Measurements from ENCODE around the gene ZSCAN25. TPM values are rescaled to one million over a fixed set of nuclear protein-coding genes. Genes with fewer than 3 reads are reported as not detected.
A peak's percentile ranks its signal among the peaks of the same experiment; 100 is the strongest.

ZSCAN25 gene
- total RNA-seq, 2 experiments from 2014 or later = 35.5 to 42.5 TPM

DNA sequence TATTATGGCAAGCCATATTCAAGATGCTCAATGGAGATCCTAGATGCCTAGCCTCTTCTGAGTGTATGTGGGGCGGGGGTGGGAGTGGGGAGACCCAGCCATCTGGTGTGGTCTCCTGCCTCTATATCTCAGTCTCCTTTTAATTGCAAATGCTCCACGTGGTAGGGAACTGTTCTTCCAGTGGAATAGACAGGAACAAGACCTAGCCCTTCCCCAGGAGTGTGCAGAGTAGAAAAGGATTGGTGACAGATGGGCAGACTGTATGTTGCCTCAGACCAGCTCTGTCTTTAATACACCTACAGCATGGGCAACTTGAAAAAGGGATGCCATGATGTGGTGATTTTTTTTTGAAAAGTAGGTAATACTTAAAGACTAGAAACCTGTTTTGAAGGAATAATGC is 50.4 kb downstream of the ZSCAN25 start:
- Mint-ChIP-seq H3K4me3 (no peak overlapping the region), H3K9me3 (peaks cover 3% of the 10 kb centered on the region), H3K27me3 (no peaks in the 10 kb centered on the region), H3K36me3 (peaks cover 38% of the 10 kb centered on the region), H3K27ac (no peak overlapping the region), H3K4me1 (peaks cover 3% of the 10 kb centered on the region)
- DNase-seq = no peak
- POLR2A ChIA-PET = no interaction called here
- ATAC-seq (ENCODE audit: low read depth) = no peak

DNA sequence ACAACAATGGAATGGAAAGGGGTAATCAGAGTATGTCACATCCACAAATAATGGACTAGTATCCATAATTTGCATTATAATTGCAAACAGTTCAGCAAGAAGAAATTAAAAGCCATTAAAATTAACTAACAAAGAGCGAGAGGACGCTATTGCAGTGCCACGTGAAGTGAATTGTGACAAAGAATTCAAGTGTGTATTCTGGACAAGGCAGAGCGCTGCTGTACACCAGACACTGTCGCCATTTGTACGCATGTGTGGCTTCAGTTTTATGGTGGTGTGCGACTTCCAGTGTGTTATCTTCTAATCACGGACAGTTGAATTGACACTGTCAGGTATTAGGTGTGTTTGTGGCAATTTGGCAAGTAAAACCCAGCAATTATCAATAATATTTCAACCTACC is 51.8 kb downstream of the ZSCAN25 start:
- H3K9me3 Mint-ChIP-seq = peaks cover 3% of the 10 kb centered on the region
- no peak for ATAC-seq (ENCODE audit: low read depth)
- POLR2A ChIA-PET = no interaction called here

DNA sequence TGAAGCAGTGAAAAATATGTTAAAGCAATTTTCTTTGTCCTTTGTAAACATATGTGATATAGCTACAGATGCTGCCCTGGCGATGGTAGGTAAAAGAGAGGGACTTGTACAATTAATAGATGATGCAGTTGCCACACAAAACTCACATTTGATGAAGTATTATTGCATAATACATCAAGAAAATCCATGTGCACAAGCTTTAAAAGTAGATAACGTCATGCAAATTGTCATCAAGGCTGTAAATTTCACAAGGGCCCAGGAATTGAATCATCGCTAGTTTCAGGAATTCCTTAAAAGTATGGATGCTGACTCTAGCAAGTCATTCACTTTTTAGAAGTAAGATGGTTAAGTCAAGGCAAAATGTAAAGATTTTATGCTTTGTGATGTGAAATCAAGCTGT is 53.0 kb downstream of the ZSCAN25 start:
- Mint-ChIP-seq H3K4me1 (peaks cover 4% of the 10 kb centered on the region), H3K27ac (no peak overlapping the region), H3K36me3 (peaks cover 26% of the 10 kb centered on the region), H3K9me3 (no peaks in the 10 kb centered on the region), H3K4me3 (no peak overlapping the region), H3K27me3 (no peaks in the 10 kb centered on the region)
- ATAC-seq (ENCODE audit: low read depth) (no peak), DNase-seq (no peak)
- POLR2A ChIA-PET = no interaction called here

More for the DNA sequence above, 51.8 kb downstream of the ZSCAN25 start:
- Mint-ChIP-seq H3K36me3 (peaks cover 33% of the 10 kb centered on the region), H3K27me3 (no peaks in the 10 kb centered on the region), H3K4me1 (peaks cover 3% of the 10 kb centered on the region), H3K4me3 (no peak overlapping the region), H3K27ac (no peak overlapping the region)
- no peak for DNase-seq

DNA sequence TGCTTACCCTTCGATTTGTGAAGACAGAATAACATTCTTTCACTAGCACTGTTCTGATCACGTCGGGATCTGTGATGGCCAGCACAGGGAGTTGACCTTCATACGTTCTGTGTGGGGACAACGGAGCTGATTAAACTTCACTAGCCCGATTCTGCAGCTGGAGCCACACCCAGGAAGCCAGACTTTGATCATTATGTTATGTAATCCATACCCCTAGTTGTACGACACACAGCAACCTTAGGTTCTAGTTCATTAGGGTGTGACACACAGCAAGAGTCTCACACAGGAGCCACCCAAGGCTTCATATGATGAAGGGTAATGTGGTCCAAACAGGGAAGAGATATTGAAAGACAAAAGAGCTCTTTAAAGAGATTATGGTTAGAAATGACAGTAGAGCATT is 55.8 kb downstream of the ZSCAN25 start:
- Mint-ChIP-seq H3K27ac (no peak overlapping the region), H3K4me1 (peaks cover 8% of the 10 kb centered on the region), H3K9me3 (no peaks in the 10 kb centered on the region), H3K4me3 (no peak overlapping the region), H3K36me3 (peaks cover 12% of the 10 kb centered on the region), H3K27me3 (no peaks in the 10 kb centered on the region)
- POLR2A ChIA-PET = no interaction called here
- DNase-seq = no peak
- no peak for ATAC-seq (ENCODE audit: low read depth)

DNA sequence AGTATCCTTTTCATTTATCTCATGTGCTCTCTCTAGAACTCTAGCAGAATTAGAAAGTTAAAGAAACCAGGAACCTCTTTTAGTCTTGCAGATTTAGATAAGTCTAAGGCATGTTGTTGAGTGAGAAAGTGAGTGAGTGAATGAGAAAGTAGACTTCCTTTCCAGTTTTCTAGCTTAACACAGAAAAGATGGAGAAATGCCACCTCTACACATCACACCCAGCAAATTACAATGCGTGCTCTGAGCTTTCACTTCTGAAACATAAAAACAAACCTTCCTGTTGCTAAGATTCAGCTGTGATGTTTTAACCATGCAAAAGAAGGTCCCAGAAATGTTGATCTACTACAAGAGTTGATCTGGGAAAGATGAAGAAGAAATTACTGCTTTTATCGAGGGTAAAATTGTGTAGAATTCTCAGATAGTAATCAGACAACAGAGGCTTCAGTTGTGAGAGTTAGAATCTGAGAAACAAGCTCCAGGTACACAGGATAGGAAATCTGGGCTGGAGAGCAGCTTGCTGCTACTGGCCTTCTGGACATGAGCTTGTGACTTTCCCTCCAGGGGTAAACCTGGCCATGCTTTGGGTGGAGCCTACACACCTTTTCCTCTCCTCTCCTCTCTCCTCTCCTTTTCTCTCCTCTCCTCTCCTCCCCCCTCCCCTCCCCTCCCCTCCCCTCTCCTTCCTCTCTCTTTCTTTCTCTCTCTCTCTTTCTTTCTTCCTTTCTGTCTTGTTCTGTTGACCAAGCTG is 58.4 kb downstream of the ZSCAN25 start:
- H3K27me3 Mint-ChIP-seq = no peaks in the 10 kb centered on the region
- peak overlapping the region; percentile 43 for H3K27ac Mint-ChIP-seq
- H3K36me3 Mint-ChIP-seq = peaks cover 9% of the 10 kb centered on the region
- POLR2A ChIA-PET = no interaction called here
- no peak overlapping the region for H3K4me3 Mint-ChIP-seq
- peaks cover 8% of the 10 kb centered on the region for H3K4me1 Mint-ChIP-seq
- no peaks in the 10 kb centered on the region for H3K9me3 Mint-ChIP-seq
- DNase-seq = no peak
- ATAC-seq (ENCODE audit: low read depth) = no peak

DNA sequence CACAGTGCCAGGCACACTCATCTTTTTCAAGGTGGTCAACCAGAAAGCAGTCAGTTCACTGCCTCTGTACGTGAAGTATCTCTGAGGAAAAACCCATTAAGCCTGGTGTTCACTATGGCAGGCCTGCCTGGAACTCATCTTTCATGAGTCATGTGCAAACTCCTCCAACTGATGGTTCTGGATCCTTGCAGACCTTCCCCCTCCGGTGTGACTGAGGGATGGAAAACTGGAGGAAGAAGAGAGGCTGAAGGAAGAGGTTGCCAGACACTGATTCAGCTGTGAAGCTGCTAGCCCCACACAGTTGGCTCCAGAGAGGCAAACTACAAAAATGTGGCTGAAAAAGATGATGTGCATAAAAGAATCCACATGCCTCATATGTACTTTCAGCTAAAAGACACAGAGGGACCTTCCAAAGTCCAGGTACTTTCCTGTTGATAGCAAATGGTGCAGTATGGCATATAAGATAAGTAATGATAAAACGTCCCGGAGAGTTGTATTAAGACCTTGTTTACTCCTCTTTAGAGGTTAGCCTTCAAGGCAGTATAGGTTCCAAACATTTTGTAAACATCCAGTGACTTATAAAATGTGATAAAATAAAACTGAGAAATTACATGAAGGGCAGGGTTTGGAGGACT is 60.4 kb downstream of the ZSCAN25 start:
- POLR2A ChIA-PET = no interaction called here
- Mint-ChIP-seq H3K4me3 (no peak overlapping the region), H3K36me3 (peaks cover 6% of the 10 kb centered on the region), H3K9me3 (no peaks in the 10 kb centered on the region), H3K27ac (no peak overlapping the region), H3K4me1 (peaks cover 8% of the 10 kb centered on the region), H3K27me3 (no peaks in the 10 kb centered on the region)
- ATAC-seq (ENCODE audit: low read depth) (no peak), DNase-seq (no peak)

DNA sequence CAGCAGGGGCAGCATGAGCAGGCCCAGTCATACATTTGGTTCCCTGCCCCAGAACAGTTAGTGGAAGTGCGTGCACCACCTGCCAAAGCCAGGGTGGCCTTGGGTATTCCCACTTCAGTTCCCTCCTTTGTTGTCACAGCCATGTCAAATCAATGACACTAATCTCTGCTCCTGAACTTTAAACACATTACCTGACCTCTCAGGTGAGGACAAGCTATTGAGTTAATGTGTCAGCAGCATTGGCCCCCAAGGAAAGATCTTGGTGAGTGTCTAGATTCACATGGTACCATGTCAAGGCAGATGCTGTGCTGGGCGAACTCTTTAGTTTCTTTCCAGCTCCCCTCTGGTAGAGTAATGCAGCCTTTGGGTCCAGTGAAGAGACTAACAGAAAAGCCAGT is 60.9 kb downstream of the ZSCAN25 start:
- no peaks in the 10 kb centered on the region for H3K27me3 Mint-ChIP-seq
- POLR2A ChIA-PET = no interaction called here
- H3K27ac Mint-ChIP-seq = no peak overlapping the region
- ATAC-seq (ENCODE audit: low read depth) (no peak), DNase-seq (no peak)
- no peak overlapping the region for H3K4me3 Mint-ChIP-seq
- peaks cover 4% of the 10 kb centered on the region for H3K36me3 Mint-ChIP-seq
- H3K4me1 Mint-ChIP-seq = peaks cover 8% of the 10 kb centered on the region
- no peaks in the 10 kb centered on the region for H3K9me3 Mint-ChIP-seq

DNA sequence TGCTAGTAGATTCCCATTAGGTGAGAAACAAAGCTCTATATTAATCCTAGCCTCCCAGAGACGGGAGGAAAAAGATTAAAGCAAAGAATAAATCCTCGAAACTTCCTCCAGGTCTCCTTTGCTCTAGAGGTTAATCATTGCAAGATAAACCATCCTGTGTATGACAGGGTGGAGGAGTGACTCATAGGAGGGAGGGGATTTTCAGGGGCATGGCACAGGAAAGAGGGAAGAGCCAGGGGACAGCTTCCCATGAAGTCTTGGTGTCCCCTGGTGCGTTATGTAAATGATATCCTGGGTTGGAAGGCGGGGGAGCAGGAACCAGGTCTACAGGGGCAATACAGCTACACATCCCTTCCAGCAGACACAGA is 62.3 kb downstream of the ZSCAN25 start:
- no peak overlapping the region for H3K27ac Mint-ChIP-seq

DNA sequence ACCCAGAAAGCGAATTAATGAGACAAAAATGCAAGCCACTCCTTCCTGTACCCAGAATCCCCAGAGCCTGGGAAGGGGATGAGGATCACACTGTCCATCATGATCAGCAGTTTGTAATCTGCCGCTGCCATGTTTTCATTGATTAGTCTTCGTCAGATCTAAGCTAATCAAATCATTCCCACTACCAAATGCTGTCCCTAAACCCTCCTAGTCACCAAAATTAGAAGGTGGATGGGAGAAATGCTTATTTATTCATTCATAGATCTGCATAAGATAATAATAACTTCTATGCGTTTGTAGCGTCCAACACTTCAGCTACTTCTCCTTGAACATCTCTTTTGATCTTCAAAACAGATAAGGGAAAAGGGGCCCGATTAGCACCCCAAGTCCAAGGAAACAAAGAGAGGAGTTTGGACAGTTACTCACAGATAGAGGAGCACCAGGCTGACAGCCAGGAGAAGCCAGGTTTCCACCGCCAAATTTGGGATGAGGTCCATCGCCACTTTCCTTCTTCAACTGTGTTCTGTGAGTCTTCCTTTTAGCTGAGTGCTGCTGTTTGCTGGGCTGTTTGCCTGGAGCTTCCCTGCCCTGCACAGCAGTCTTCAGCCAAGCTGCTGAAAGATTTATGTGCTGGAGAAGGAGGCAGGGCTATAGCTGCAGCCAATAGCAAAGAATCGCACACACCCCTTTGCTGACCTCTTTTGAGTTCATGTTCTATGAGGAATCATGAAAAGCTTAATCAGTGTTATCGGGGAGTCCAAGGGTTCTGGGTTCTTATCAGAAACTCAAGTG is 62.9 kb downstream of the ZSCAN25 start, which contains the start of gene CYP3A5:
Gene CYP3A5 (minus strand): TSS at position 597 of the 792 bp plus-strand sequence. CDS start 100 bp downstream, at position 497.
- POLR2A ChIA-PET = no interaction called here
- Mint-ChIP-seq H3K4me3 (no peak within 1 kb of the TSS), H3K4me1 (peaks cover 8% of the 10 kb centered on the region), H3K27ac (no peak within 1 kb of the TSS), H3K36me3 (peaks cover 8% of the 10 kb centered on the region), H3K27me3 (no peaks in the 10 kb centered on the region), H3K9me3 (no peaks in the 10 kb centered on the region)
- ATAC-seq (ENCODE audit: low read depth) (no peak), DNase-seq (no peak)

More for the DNA sequence above, 62.3 kb downstream of the ZSCAN25 start:
- ATAC-seq (ENCODE audit: low read depth) = no peak
- Mint-ChIP-seq H3K9me3 (no peaks in the 10 kb centered on the region), H3K27me3 (no peaks in the 10 kb centered on the region), H3K4me3 (no peak overlapping the region), H3K4me1 (peaks cover 8% of the 10 kb centered on the region), H3K36me3 (peaks cover 8% of the 10 kb centered on the region)
- POLR2A ChIA-PET = no interaction called here
- DNase-seq = no peak

Other genes with a start within 250 kb of the ZSCAN25 start
- gene ARPC1B, start 242.2 kb upstream of the ZSCAN25 start, total RNA-seq = 100 to 1,000 TPM; 318 to 319 TPM
- gene PDAP1, start 208.3 kb upstream of the ZSCAN25 start, total RNA-seq = 10 to 100 TPM; 87.1 to 93.5 TPM
- 10 to 100 TPM; 80.8 to 90.4 TPM for gene BUD31, start 208.0 kb upstream of the ZSCAN25 start, total RNA-seq
- gene PTCD1, start 178.1 kb upstream of the ZSCAN25 start, total RNA-seq = 10 to 100 TPM; 10.7 to 11.1 TPM
- 10 to 100 TPM; 61.5 to 62.1 TPM for gene CPSF4, start 178.0 kb upstream of the ZSCAN25 start, total RNA-seq
- 100 to 1,000 TPM; 338 to 377 TPM for gene ATP5MF, start 150.8 kb upstream of the ZSCAN25 start, total RNA-seq
- 10 to 100 TPM; 26.0 to 26.4 TPM for gene ZNF789, start 144.1 kb upstream of the ZSCAN25 start, total RNA-seq
- 10 to 100 TPM; 65.1 to 71.2 TPM for gene ZNF394, start 116.7 kb upstream of the ZSCAN25 start, total RNA-seq
- 10 to 100 TPM; 12.7 to 13.5 TPM for gene ZKSCAN5, start 112.3 kb upstream of the ZSCAN25 start, total RNA-seq
- 1 to 10 TPM; 6.9 to 7.3 TPM for gene FAM200A, start 64.8 kb upstream of the ZSCAN25 start, total RNA-seq
- 100 to 1,000 TPM; 133 to 134 TPM for gene ZNF655, start 58.3 kb upstream of the ZSCAN25 start, total RNA-seq
- 1 to 10 TPM; 1.2 to 2.3 TPM for gene TMEM225B, start 18.7 kb upstream of the ZSCAN25 start, total RNA-seq
- gene CYP3A5, start 63.0 kb downstream of the ZSCAN25 start, total RNA-seq = not detected
- not detected for gene CYP3A7, start 118.2 kb downstream of the ZSCAN25 start, total RNA-seq
- not detected for gene CYP3A4, start 167.2 kb downstream of the ZSCAN25 start, total RNA-seq
- gene CYP3A43, start 211.1 kb downstream of the ZSCAN25 start, total RNA-seq = not detected